Activated CD4-positive, alpha-beta T cell treated with anti-CD3 and anti-CD28 coated beads, Interleukin-10, Interleukin-2, amounts not matched to agents 100 ng/mL and 50 ng/mL, durations not matched to agents 16 hours and 8 hours (primary cell): Measurements from ENCODE around the gene RAD51D.
"Not testable (repeated sequence)": the region's sequence is repeated elsewhere in the genome, so short reads cannot be mapped to it uniquely, and the experiment has no call there.

Experiments used
- DNase-seq: peaks from one replicate; pipeline ENCODE4 v3.0.0-alpha.2; 2020

Gene RAD51D

GRCh38 chr17:35141681-35142466 is 22.2 kb upstream of the RAD51D start, which contains the start of gene NLE1:
Gene NLE1, minus strand, starts transcription at chr17:35142303. Its CDS starts 28 bp downstream, at chr17:35142275.
- DNase-seq = peak; percentile 93

GRCh38 chr17:35138218-35138617 is 18.6 kb upstream of the RAD51D start:
- DNase-seq = no peak

GRCh38 chr17:35135322-35135721 is 15.7 kb upstream of the RAD51D start:
- no peak for DNase-seq

- no peak for DNase-seq
These were observed 13.3 kb upstream of the RAD51D start for GRCh38 chr17:35132816-35133550.

- no peak for DNase-seq
These were observed 12.4 kb upstream of the RAD51D start for GRCh38 chr17:35132099-35132498.

GRCh38 chr17:35130392-35130791 is 10.7 kb upstream of the RAD51D start:
- DNase-seq = no peak

- peak; percentile 43 for DNase-seq
These were observed 10.3 kb upstream of the RAD51D start for GRCh38 chr17:35129973-35130351.

GRCh38 chr17:35129154-35129972 is 9.7 kb upstream of the RAD51D start:
- no peak for DNase-seq

GRCh38 chr17:35127751-35128514 is 8.3 kb upstream of the RAD51D start:
- no peak for DNase-seq

GRCh38 chr17:35121315-35121714 is 1.7 kb upstream of the RAD51D start, which contains the start of gene FNDC8:
Gene FNDC8, plus strand, starts transcription at chr17:35121615. Its CDS starts 79 bp downstream, at chr17:35121694.
- DNase-seq = no peak

- peak; percentile 68 for DNase-seq
These were observed 1.7 kb downstream of the RAD51D start for GRCh38 chr17:35117984-35118383.

- no peak for DNase-seq
These were observed 2.8 kb downstream of the RAD51D start for GRCh38 chr17:35116845-35117244.

- not testable (repeated sequence) for DNase-seq
These were observed 8.9 kb downstream of the RAD51D start for GRCh38 chr17:35110791-35111190.

GRCh38 chr17:35104844-35105450 is 14.7 kb downstream of the RAD51D start:
- no peak for DNase-seq

GRCh38 chr17:35103271-35103670 is 16.4 kb downstream of the RAD51D start:
- no peak for DNase-seq

GRCh38 chr17:35101725-35102124 is 17.9 kb downstream of the RAD51D start:
- peak; percentile 34 for DNase-seq

- DNase-seq = no peak
These were observed 18.6 kb downstream of the RAD51D start for GRCh38 chr17:35101036-35101435.

- DNase-seq = no peak
These were observed 19.8 kb downstream of the RAD51D start for GRCh38 chr17:35099908-35100307.

GRCh38 chr17:35097776-35098175 is 21.9 kb downstream of the RAD51D start:
- DNase-seq = no peak

- DNase-seq = no peak
These were observed 23.9 kb downstream of the RAD51D start for GRCh38 chr17:35095741-35096140.

GRCh38 chr17:35094902-35095301 is 24.8 kb downstream of the RAD51D start:
- peak; percentile 44 for DNase-seq

- DNase-seq = not testable (repeated sequence)
These were observed 29.0 kb downstream of the RAD51D start for GRCh38 chr17:35090707-35091106.
